OCI-M2 (cell line): Measurements from ENCODE around the gene OPTC.
"Not testable (repeated sequence)": the region's sequence is repeated elsewhere in the genome, so short reads cannot be mapped to it uniquely, and the experiment has no call there.

Source experiments
- DNase-seq: peaks from one replicate; lab custom pipeline; 2025; ENCODE audit not compliant: unreplicated experiment; lab: John Stamatoyannopoulos, UW

The OPTC gene

DNA sequence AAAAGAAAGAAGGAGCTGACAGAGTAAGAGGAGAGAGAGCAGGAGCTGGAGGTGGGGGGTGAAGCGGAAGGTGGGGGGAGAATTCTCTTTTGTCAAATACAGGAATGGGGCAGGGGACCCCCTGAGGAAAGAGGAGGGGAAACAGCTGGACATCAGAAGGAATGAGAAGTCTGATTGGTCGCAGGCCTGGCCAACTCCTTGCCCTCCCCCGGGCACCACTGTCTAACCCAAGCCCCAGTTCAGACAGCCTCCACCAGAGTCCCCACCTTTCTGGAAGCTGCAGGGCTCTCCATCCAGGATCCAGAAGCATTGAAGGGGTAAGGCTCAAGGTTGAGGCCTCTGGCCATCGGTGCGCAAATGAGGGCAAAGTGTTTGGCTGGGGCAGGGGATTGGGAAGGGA, at the start of gene OPTC:
TSS of gene OPTC (plus strand) at position 253 of the 400 bp plus-strand sequence. CDS start 1,853 bp downstream, outside the sequence.
- DNase-seq, result no peak

DNA sequence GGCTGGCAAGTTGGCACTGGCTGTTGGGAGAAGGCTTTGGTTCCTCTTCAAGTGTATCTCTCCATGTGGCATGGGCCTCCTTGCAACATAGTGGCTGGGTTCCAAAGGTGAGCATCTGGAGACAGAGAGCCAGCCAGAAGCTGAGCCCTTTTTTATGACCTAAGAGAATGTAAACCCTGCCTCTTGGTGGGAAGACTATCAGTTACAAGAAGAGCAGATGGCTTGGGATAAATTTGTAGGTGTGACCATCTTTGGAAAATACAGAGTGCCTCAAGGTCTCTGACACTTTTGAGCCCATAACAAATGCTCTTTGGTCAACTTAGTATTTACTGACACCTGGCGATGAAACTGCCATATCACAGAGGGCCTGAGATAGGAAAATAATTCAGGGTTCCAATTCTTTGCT, 49.8 kb upstream of the OPTC start:
- DNase-seq, result no peak

DNA sequence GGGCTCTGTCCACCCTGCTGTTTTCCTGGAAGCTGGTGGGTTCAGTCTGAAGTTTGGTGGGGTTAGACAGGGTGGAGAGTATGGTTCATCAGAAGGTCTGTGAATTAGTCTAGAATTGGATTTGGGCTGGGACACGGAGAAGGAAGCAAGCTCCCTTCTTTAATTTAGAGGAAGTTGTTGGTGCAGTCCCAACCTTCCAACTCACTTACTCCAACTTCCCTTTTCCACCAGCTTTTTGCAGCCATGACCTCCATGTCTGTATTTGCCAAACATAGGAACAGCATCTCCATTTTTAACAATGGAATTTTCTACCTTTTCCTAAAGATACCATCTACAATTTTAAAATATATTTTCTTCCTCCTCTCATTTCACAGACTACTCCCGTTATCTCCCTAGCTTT, 46.8 kb upstream of the OPTC start:
- DNase-seq, result no peak

- DNase-seq, result not testable (repeated sequence)
These were observed 46.4 kb upstream of the OPTC start for GRCh38 chr1:203447598-203447997.

DNA sequence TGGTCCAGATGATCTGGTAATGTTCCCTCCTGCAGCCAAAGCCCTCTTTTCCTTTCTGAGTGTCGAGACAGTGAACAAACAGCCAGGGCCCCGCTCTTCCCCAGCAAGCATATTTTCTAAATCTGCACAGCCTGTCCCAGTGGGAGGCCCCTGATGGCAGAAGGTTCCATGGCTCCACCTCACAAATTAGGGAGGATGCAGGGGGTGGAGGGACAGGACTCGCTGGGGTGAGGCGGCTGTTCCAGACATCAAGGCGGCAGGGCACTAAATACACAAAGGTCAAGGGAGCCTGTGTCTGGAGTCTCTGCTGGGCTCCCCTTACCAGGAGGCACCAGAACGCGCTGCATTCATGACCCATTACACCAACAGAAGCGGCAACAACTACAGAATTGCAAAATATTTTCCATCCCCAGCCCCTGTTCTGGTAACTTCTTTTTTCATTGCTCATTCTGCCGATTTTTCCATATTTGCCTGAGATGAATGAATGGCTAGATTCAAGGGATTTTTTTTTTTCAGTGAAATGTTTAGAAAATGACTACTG, 45.4 kb upstream of the OPTC start:
- DNase-seq, result no peak

GRCh38 chr1:203450001-203450400, 44.0 kb upstream of the OPTC start:
- DNase-seq, result no peak

GRCh38 chr1:203450479-203451149, 43.3 kb upstream of the OPTC start:
- DNase-seq, result no peak

DNA sequence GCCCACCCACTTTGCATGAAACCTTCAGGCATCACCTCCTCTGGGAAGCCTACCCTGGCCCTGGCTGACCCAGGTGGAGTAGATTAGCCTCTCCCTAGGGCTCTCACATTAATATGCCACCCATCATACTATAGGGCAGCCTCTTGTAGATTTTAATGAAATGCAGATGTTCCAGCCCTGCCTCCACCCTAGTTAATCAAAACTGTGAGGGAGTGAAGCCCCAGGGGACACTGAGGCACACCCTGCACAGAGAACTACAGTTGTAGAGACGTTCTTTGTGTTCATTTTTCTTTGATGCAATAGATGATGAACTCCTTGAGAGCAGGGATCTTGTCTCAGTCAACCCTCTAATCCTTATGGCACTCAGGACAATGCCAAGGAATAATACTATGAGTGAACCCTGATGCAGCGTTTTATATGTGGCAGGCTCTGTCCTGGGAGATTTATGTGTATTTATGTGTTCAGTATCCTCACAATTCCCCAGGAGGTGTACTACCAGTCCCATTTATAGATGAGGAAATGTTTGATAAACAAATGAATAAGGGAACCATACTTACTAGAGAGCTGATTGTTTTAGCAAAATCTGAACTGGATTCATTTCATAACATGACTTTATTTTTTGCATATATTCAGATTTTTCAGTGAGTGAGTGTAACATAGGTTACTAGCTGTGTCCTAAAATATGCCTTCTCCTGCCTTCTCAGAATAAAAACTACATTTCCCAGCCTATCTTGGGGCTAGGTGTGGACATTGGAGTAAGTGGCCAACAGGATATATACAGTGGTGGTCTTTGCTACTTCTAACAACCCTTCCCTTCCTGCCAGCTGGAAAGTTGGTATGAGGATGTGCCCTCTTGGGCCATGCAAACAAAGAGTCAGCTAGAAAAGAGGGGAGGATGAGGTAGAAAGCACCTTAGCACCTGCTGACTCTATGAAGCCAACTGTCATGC, 41.8 kb upstream of the OPTC start:
- DNase-seq, result no peak

- DNase-seq, result no peak
These were observed 40.9 kb upstream of the OPTC start for GRCh38 chr1:203453016-203453415.

GRCh38 chr1:203453616-203454015, 40.3 kb upstream of the OPTC start:
- no peak for DNase-seq

DNA sequence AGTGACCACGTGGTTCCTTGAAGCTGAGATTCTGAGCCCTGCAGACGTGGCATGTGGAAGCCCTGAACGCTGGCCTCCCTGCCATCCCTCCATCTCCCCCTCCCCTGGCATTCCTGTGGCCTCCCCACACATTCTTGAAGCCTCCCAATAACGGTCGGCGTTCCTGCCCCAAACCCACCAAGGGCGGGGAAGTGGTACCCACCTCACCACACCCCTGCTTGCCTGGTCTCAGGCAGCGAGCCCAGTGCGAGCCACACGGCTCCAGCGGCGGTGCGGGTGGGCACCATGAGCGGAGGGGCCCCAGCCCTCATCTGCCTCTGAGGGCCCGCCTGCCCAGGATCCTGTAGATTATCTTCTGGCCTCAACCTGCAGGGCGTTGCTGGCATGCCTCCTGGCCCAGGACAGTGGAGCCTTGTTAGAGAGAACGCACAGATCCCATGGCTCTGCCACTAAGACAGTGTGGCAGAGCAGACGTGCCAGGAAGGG, 38.9 kb upstream of the OPTC start:
- DNase-seq, result no peak

DNA sequence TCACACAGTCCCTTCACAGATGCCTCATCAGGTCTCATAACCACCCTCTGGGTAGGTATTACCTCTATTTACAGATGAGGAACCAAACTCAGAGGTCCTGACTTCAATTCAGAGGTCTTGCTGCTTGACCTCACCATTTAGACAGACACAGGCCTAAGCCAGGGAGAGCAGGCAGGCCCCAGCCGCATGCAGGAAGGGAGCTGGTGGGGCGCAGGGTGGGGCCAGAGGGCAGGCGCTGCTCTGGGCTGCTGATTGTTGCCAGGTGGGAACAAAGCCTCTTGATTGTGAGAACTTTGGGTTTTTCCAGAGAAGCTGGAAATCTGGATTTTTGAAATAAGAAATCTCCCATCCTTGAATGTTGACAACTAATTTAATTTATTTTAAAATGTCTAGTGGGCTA, 38.2 kb upstream of the OPTC start:
- DNase-seq, result no peak

- DNase-seq, result no peak
These were observed 37.4 kb upstream of the OPTC start for GRCh38 chr1:203456577-203456976.

- DNase-seq, result no peak
These were observed 35.9 kb upstream of the OPTC start for GRCh38 chr1:203458078-203458477.

DNA sequence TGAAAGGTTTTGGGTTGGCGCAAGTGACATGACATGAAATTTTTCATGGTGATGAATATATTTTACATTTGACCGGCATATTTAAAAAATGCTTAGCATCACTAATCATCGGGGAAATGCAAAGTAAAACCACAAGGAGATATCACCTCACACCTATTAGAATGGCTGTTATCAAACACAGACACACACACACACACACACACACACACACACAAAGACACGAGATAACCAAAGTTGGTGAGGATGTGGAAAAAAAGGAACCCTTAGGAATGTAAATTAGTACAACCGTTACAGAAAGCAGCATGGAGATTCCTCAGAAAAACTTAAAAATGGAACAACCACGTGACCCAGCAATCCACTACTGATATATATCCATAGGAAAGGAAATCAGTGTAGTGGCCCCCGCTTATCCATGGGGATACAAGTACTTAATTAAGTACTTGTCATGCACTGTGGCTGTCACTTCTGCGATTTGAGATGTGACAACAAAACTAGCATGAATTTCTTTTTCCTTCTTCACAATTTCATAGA, 34.2 kb upstream of the OPTC start:
- no peak for DNase-seq

GRCh38 chr1:203461717-203462116, 32.2 kb upstream of the OPTC start:
- DNase-seq, result no peak

- DNase-seq, result no peak
These were observed 31.8 kb upstream of the OPTC start for GRCh38 chr1:203462143-203462542.

GRCh38 chr1:203462878-203463277, 31.1 kb upstream of the OPTC start:
- DNase-seq, result no peak

DNA sequence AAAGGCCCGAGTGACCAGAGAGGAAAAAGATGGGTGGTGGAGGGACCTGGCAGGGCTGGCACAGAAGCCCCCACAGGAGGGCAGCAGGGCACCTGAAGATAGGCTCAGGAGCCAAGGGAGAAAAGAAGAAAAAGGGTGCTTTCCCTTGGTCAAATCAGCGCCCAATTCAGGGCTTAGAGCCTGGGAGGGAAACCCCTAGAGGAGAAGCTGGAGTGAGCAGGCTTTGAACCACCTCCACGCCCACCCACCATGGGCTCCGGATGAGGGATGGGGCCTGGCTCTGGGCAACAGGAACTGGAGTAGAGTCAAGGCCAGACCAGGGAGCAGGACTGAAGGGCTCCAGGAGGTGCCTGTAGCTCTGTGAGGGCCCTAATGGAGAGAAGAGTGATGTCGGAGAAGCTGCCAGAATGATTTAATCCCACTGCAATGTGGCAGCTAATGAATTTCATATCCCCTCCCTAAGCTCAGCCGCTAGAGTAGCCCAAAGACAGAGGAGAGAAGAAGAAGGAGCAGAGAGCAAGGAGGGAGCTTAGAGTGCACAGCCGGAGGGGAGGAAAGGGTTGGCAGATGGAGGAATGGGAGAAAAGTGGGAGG, 30.4 kb upstream of the OPTC start:
- DNase-seq, result no peak

DNA sequence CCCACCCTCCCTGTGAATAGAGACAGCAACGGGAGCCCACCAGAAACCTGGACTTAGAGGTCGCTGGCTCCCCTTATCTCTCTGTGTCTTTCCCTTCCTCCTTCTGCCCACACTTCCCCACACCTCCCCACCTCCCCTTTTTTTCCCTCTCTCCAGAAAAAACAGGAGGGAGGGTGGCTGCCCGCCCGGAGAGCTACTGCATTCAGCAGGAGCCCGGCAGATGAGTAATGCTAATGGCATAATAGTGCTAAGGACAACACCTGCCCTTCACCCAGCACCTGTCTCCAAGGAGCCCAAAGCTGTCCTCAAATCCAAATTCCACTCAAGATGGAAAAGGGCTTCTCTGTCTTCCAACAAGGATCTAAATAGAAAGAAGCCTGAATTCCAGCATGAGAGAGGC, 29.7 kb upstream of the OPTC start:
- no peak for DNase-seq

GRCh38 chr1:203464743-203465142, 29.2 kb upstream of the OPTC start:
- no peak for DNase-seq
